OCI-LY1 (cell line): Measurements from ENCODE around the gene ZNF563.

Experiments used
- H2AFZ ChIP-seq: fragments of 200-600 bp; sonication (generic), shearing (Covaris generic); 2 replicates; pipeline ENCODE4 v1.6.0; 2014; ENCODE audit warnings: antibody characterized with exemption, mild to moderate bottlenecking, low read length
- H3F3A ChIP-seq: fragments of 200-600 bp; sonication (generic), shearing (Covaris generic); 2 replicates; pipeline ENCODE4 v1.6.0; 2014; ENCODE audit warnings: mild to moderate bottlenecking, antibody characterized with exemption, low read length, moderate library complexity; ENCODE audit not compliant: insufficient read depth
- H3K27ac ChIP-seq: fragments of 200-600 bp; sonication (generic); 2 replicates; pipeline ENCODE4 v1.5.1; 2014; ENCODE audit warnings: low read length, mixed run types, mild to moderate bottlenecking, low read depth; ENCODE audit not compliant: poor library complexity, severe bottlenecking
- H3K27me3 ChIP-seq: fragments of 200-600 bp; sonication (generic); 2 replicates; pipeline ENCODE4 v1.6.0; 2014; ENCODE audit warnings: antibody characterized with exemption, mild to moderate bottlenecking, low read length, moderate library complexity; ENCODE audit not compliant: insufficient read depth
- H3K36me3 ChIP-seq: fragments of 200-600 bp; sonication (generic); 2 replicates; pipeline ENCODE4 v1.6.1; 2014; ENCODE audit warnings: mild to moderate bottlenecking, antibody characterized with exemption, low read length, moderate library complexity, mixed read lengths; ENCODE audit not compliant: insufficient read depth
- H3K4me1 ChIP-seq: fragments of 200-600 bp; sonication (generic); 2 replicates; pipeline ENCODE4 v1.5.1; 2014; ENCODE audit warnings: mild to moderate bottlenecking, low read length, moderate library complexity; ENCODE audit not compliant: insufficient read depth, severe bottlenecking
- H3K4me2 ChIP-seq: fragments of 200-600 bp; sonication (generic), shearing (Covaris generic); 2 replicates; pipeline ENCODE4 v1.6.1; 2014; ENCODE audit warnings: low read length
- H3K4me3 ChIP-seq: fragments of 200-600 bp; sonication (generic); 2 replicates; pipeline ENCODE4 v1.5.1; 2014; ENCODE audit warnings: low read length, low read depth, mild to moderate bottlenecking, mixed read lengths; ENCODE audit not compliant: poor library complexity, severe bottlenecking
- H3K79me2 ChIP-seq: fragments of 200-600 bp; shearing (Covaris generic); 2 replicates; pipeline ENCODE4 v1.6.1; 2016; ENCODE audit warnings: mixed run types, low read length, mixed read lengths; ENCODE audit not compliant: insufficient read depth
- H3K9ac ChIP-seq: fragments of 200-600 bp; sonication (generic), shearing (Covaris generic); 2 replicates; pipeline ENCODE4 v1.6.1; 2014; ENCODE audit warnings: mild to moderate bottlenecking, low read length, mixed read lengths
- H3K9me2 ChIP-seq: fragments of 200-600 bp; sonication (generic), shearing (Covaris generic); 2 replicates; pipeline ENCODE4 v1.6.1; 2014; ENCODE audit warnings: low read depth, mild to moderate bottlenecking, low read length, mixed read lengths
- H3K9me3 ChIP-seq: fragments of 200-600 bp; shearing (Covaris generic); 2 replicates; pipeline ENCODE4 v1.6.1; 2014; ENCODE audit warnings: low read length, mixed read lengths
- H4K20me1 ChIP-seq: fragments of 200-600 bp; sonication (generic), shearing (Covaris generic); 2 replicates; pipeline ENCODE4 v1.6.0; 2016; ENCODE audit warnings: mild to moderate bottlenecking, low read length; ENCODE audit not compliant: insufficient read depth
- EZH2 ChIP-seq: fragments of 200-600 bp; sonication (generic), shearing (Covaris generic); IDR thresholded peaks from 2 replicates; pipeline ENCODE4 v1.8.0; 2017; ENCODE audit warnings: borderline replicate concordance, mixed run types, mild to moderate bottlenecking, antibody characterized with exemption, low read length, moderate library complexity, mixed read lengths
- TF ChIP-seq, protein P1 (sequence below): fragments of 200-600 bp; sonication (generic), shearing (Covaris generic); IDR thresholded peaks from 2 replicates; pipeline ENCODE4 v1.5.1; 2017; ENCODE audit warnings: mild to moderate bottlenecking, antibody characterized with exemption, low read length, moderate library complexity, mixed read lengths

The ZNF563 gene

DNA sequence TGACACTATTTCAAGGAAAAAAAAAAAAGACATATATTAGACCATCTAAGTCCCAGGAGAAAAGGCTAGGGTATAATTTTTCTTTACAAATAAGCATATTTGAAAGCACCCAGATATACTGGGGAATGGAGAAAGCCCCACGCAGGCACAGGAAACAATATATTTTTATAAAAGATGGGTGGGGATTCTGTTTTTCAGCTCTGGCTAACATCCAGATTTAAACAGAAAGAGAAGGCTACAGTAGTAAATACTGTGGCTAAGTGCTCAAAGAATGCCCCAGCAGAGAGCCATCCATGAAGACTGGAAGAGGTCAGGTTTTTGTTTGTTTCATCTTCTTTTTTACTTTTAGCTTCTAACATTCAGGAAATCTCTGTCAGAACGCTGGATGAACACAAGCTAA lies 54.7 kb downstream of the ZNF563 start:
- H4K20me1 ChIP-seq = no peaks in the 10 kb centered on the region
- H3K4me2 ChIP-seq = no peak overlapping the region
- no peaks in the 10 kb centered on the region for H3F3A ChIP-seq
- no peaks in the 10 kb centered on the region for H3K27me3 ChIP-seq
- H3K9me3 ChIP-seq = peaks cover 43% of the 10 kb centered on the region
- H3K36me3 ChIP-seq = peaks cover 36% of the 10 kb centered on the region
- H3K4me3 ChIP-seq = no peak overlapping the region
- no peaks in the 10 kb centered on the region for H3K4me1 ChIP-seq
- H3K27ac ChIP-seq = no peak overlapping the region
- H2AFZ ChIP-seq = no peak overlapping the region
- H3K9ac ChIP-seq = no peak overlapping the region
- no peaks in the 10 kb centered on the region; the same call in 1 of the 2 replicates for H3K79me2 ChIP-seq
- H3K9me2 ChIP-seq = no peaks in the 10 kb centered on the region
- TF ChIP-seq, protein P1, sequence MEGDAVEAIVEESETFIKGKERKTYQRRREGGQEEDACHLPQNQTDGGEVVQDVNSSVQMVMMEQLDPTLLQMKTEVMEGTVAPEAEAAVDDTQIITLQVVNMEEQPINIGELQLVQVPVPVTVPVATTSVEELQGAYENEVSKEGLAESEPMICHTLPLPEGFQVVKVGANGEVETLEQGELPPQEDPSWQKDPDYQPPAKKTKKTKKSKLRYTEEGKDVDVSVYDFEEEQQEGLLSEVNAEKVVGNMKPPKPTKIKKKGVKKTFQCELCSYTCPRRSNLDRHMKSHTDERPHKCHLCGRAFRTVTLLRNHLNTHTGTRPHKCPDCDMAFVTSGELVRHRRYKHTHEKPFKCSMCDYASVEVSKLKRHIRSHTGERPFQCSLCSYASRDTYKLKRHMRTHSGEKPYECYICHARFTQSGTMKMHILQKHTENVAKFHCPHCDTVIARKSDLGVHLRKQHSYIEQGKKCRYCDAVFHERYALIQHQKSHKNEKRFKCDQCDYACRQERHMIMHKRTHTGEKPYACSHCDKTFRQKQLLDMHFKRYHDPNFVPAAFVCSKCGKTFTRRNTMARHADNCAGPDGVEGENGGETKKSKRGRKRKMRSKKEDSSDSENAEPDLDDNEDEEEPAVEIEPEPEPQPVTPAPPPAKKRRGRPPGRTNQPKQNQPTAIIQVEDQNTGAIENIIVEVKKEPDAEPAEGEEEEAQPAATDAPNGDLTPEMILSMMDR = no peak
- no peak for TF ChIP-seq EZH2

DNA sequence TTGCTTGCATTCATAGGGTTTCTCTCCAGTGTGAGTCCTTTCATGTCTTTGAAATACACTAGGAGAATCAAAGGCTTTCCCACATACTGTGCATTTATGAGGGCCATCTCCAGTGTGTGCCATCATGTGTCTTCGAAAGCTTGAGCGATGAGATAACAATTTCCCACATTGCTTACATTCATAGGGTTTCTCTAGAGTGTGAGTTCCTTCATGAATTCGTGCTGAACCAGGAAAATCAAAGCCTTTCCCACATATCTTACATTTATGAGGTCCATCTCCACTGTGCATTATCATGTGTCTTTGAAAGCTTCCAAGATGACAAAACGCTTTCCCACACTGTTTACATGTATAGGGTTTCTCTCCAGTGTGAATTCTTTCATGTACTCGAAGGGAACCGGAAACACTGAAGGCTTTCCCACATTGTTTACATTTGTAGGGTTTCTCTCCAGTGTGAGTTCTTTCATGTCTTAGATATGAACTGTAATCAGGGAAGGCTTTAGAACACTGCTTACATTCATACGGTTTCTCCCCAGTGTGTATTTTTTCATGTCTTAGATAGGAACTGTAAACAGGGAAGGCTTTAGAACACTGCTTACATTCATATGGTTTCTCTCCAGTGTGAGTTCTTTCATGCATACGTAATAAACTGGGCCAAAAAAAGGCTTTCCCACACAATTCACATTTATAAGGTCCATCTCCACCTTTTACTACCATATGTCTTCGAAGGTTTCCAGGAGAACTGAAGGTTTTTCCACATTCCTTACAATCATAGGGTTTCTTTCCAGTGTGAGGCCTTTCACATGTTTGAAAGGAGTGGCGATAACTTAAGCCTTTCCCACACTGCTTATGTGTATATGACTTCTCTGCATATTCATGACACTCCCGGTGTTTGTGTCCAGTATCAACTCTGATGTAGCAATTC lies 60.2 kb downstream of the ZNF563 start:
- Histone ChIP-seq H3K27ac (no peak overlapping the region), H4K20me1 (no peaks in the 10 kb centered on the region), H3K27me3 (no peaks in the 10 kb centered on the region), H2AFZ (no peak overlapping the region), H3K9ac (no peak overlapping the region), H3K9me3 (peaks cover 59% of the 10 kb centered on the region), H3K4me1 (no peaks in the 10 kb centered on the region), H3K36me3 (peaks cover 62% of the 10 kb centered on the region), H3K9me2 (no peaks in the 10 kb centered on the region), H3K4me3 (no peak overlapping the region), H3K79me2 (no peaks in the 10 kb centered on the region), H3F3A (no peaks in the 10 kb centered on the region), H3K4me2 (no peak overlapping the region)
- TF ChIP-seq EZH2 = no peak
- TF ChIP-seq, protein P1 = no peak

DNA sequence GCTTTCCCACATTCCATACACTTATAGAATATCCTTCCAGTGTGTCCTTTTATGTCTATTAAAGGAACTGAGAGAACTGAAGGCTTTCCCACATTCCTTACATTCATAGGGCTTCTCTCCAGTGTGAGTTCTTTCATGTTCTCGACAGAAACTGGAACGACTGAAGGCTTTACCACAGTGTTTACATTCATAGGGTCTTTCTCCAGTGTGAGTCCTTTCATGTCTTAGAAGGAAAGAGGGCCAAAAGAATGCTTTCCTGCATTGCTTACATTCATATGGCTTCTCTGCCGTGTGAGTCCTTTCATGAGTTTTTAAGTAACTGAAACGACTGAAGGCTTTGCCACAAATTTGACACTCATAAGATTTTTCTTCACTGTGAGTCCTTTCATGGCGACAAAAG lies 61.0 kb downstream of the ZNF563 start:
- Histone ChIP-seq H3F3A (no peaks in the 10 kb centered on the region), H4K20me1 (no peaks in the 10 kb centered on the region), H3K79me2 (no peaks in the 10 kb centered on the region), H3K4me3 (no peak overlapping the region), H3K4me2 (no peak overlapping the region), H3K27ac (no peak overlapping the region), H3K36me3 (peaks cover 62% of the 10 kb centered on the region), H2AFZ (no peak overlapping the region), H3K4me1 (no peaks in the 10 kb centered on the region), H3K9me3 (peaks cover 51% of the 10 kb centered on the region), H3K9ac (no peak overlapping the region), H3K27me3 (no peaks in the 10 kb centered on the region), H3K9me2 (no peaks in the 10 kb centered on the region)
- TF ChIP-seq, protein P1 = no peak
- TF ChIP-seq EZH2 = no peak
